Ovary (tissue), 3 donors: ENCODE data around the gene CYYR1.

ENCODE experiments used
- CTCF ChIP-seq, 3 donors: fragments of 450-650 bp in 2 of 3; fragments of 200-600 bp in 1 of 3; IDR thresholded peaks; one replicate each; pipeline versions ENCODE4 v1.5.1 to v1.8.0; 2016 to 2022; ENCODE audit warnings: antibody characterized with exemption in 3 of 3, mild to moderate bottlenecking in 1 of 3
- EP300 ChIP-seq: sonication (generic); formaldehyde crosslinking; IDR thresholded peaks from one replicate; pipeline ENCODE4 v1.6.1; 2017; ENCODE audit warnings: antibody characterized with exemption
- POLR2A ChIP-seq: fragments of 450-650 bp; IDR thresholded peaks from one replicate; pipeline ENCODE4 v1.6.1; 2017; ENCODE audit warnings: antibody characterized with exemption, mild to moderate bottlenecking, moderate library complexity
- donor health status: DM: no; HTN: no; CAD: no.

DNA sequence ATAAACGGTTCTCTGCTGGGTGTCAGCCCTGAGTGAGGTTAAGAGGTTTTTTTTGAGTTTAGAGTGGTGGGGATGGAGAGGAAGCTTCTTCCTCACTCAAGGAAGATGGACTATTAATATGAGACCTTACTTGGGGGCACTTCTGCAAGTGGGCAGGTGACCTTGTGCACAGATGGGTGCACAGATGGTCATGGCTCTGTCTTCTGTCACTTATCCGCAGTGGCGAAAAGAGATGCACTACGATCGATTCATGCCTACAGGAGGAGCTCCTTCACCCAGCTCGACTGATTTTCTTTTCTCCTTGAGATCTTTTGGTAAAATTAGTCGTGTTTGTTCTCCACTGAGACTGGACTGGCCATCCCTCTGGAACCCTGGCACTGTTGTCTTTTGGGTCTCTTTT, 22.9 kb upstream of the CYYR1 start:
- TF ChIP-seq POLR2A, result no peak
- TF ChIP-seq CTCF (IDR thresholded peaks at IDR 0.05), result no peak
- no peak for TF ChIP-seq EP300
